GM19035 (cell line): Measurements from ENCODE around the gene KCNK5.

Experiments used
- ATAC-seq: cut with Tn5 transposase; IDR thresholded peaks from one replicate; pipeline ENCODE4 v1.9.1; 2021; ENCODE audit not compliant: unreplicated experiment

The KCNK5 gene

DNA sequence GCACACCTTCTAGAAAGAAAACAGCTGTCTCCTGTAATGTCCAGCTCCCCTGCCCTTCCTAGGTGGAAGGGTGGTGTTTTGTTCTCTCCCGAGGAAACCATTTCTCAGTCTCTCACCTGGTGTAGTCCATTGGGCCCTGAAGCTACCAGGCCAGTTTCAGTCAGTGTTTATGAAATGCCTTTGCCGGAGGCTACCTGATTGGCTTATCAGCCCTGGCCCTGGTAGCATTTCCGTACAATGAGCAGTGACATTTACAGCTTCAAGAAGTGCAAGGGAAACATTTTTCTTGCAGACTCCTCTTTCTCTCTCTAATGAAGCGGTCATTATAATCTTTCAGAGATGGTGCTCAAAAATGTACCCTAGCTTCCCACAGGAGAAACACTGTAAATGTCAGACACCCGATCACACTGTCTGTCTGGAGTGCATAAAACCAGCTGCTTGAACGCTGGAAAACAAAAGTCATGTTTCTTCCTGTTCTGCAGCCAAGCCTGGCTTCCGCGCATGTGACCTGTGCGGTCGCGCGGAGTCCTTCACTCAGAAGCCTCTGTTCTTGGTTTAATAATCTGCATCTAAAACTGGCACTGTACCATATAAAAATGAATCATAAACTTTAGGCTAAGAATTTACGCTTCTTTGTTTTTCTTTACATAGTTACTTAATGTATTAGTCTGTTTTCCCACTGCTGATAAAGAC, 85.9 kb downstream of the KCNK5 start:
- no peak for ATAC-seq

DNA sequence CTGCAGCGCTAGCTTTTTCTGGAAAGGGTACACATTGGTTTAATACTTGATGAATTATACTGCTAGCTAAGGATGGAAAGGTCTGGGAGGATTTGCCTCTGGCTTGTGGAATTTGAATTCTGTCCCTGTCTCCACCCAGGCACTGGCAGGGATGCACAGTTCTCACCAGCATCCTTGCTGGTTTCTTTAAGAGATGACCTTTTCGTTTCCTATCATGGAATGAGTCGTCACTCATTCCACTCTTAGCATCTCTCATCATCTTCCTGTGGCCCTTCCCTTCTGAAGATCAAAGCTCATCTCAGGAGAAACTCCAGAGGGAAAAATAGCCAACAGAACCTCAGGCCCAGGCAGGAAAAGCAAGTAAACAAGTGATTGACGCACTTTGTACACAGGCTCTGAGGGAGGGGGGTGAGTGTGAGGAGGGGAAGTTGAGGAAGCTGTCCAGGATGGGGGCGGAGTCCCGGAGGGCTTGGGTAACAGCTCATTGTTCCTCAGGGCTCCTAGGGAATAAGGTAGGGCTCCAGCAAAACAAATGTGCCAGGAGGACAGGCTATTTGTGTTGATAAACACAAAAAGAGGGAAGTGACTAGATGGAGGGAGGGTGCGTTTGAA, 88.6 kb downstream of the KCNK5 start:
- no peak for ATAC-seq
